Activated CD8-positive, alpha-beta memory T cell treated with anti-CD3 and anti-CD28 coated beads for 24 hours (primary cell): ENCODE data around the gene CYP11A1.

Experiments used
- DNase-seq: peaks from one replicate; pipeline ENCODE4 v3.0.0-alpha.2; 2020

CYP11A1 gene

GRCh38 chr15:74319596-74320351 lies 47.7 kb downstream of the CYP11A1 start:
- DNase-seq: no peak

GRCh38 chr15:74319138-74319460 lies 48.3 kb downstream of the CYP11A1 start:
- no peak for DNase-seq

GRCh38 chr15:74318376-74319137 lies 48.9 kb downstream of the CYP11A1 start:
- no peak for DNase-seq

- DNase-seq: no peak
Observed at GRCh38 chr15:74317820-74318375, 49.5 kb downstream of the CYP11A1 start.

- no peak for DNase-seq
Observed at GRCh38 chr15:74316141-74316540, 51.3 kb downstream of the CYP11A1 start.

GRCh38 chr15:74315626-74316025 lies 51.8 kb downstream of the CYP11A1 start:
- peak; percentile 69 for DNase-seq

- peak; percentile 78 for DNase-seq
Observed at GRCh38 chr15:74314795-74315438, 52.5 kb downstream of the CYP11A1 start.

GRCh38 chr15:74313889-74314288 lies 53.6 kb downstream of the CYP11A1 start:
- no peak for DNase-seq

GRCh38 chr15:74312445-74313007 lies 54.9 kb downstream of the CYP11A1 start:
- DNase-seq: no peak

- no peak for DNase-seq
Observed at GRCh38 chr15:74311734-74312444, 55.6 kb downstream of the CYP11A1 start.

GRCh38 chr15:74307827-74308811 lies 59.3 kb downstream of the CYP11A1 start:
- DNase-seq: no peak

- no peak for DNase-seq
Observed at GRCh38 chr15:74306781-74307217, 60.6 kb downstream of the CYP11A1 start.

- no peak for DNase-seq
Observed at GRCh38 chr15:74305687-74306086, 61.8 kb downstream of the CYP11A1 start.

- DNase-seq: no peak
Observed at GRCh38 chr15:74304431-74304830, 63.0 kb downstream of the CYP11A1 start.

- DNase-seq: no peak
Observed at GRCh38 chr15:74303741-74304309, 63.6 kb downstream of the CYP11A1 start.

- DNase-seq: peak; percentile 72
Observed at GRCh38 chr15:74302821-74303359, 64.6 kb downstream of the CYP11A1 start.

- no peak for DNase-seq
Observed at GRCh38 chr15:74301583-74302361, 65.7 kb downstream of the CYP11A1 start.

- no peak for DNase-seq
Observed at GRCh38 chr15:74300057-74300795, 67.2 kb downstream of the CYP11A1 start.

GRCh38 chr15:74297887-74298286 lies 69.6 kb downstream of the CYP11A1 start:
- no peak for DNase-seq
